Epithelial cell of prostate (primary cell): ENCODE results near the gene MEDAG.

ENCODE experiments used
- DNase-seq: peaks from one replicate; pipeline ENCODE4 v3.0.0-alpha.2; 2011; ENCODE audit warnings: low read depth, low spot score
- H3K27ac ChIP-seq: fragments of 450-650 bp; 2 replicates; pipeline ENCODE4 v1.5.1; 2017; ENCODE audit warnings: mild to moderate bottlenecking

Gene MEDAG

GRCh38 chr13:30872276-30872594, 33.8 kb upstream of the MEDAG start:
- DNase-seq = no peak
- H3K27ac ChIP-seq = no peak overlapping the region

GRCh38 chr13:30872685-30873461, 33.2 kb upstream of the MEDAG start:
- no peak for DNase-seq
- no peak overlapping the region for H3K27ac ChIP-seq

- DNase-seq = no peak
- H3K27ac ChIP-seq = no peak overlapping the region
These were observed 32.6 kb upstream of the MEDAG start for GRCh38 chr13:30873499-30873898.

- DNase-seq = no peak
- no peak overlapping the region for H3K27ac ChIP-seq
These were observed 32.0 kb upstream of the MEDAG start for GRCh38 chr13:30874111-30874510.

GRCh38 chr13:30874561-30874960, 31.5 kb upstream of the MEDAG start:
- no peak overlapping the region for H3K27ac ChIP-seq
- no peak for DNase-seq

GRCh38 chr13:30877335-30877734, 28.7 kb upstream of the MEDAG start:
- DNase-seq = no peak

GRCh38 chr13:30880151-30880855, 25.8 kb upstream of the MEDAG start:
- no peak for DNase-seq
- no peak overlapping the region for H3K27ac ChIP-seq

More at GRCh38 chr13:30877335-30877734, 28.7 kb upstream of the MEDAG start:
- H3K27ac ChIP-seq = no peak overlapping the region

GRCh38 chr13:30880856-30881155, 25.3 kb upstream of the MEDAG start:
- H3K27ac ChIP-seq = no peak overlapping the region
- DNase-seq = no peak

GRCh38 chr13:30881191-30881651, 24.9 kb upstream of the MEDAG start:
- no peak for DNase-seq
- no peak overlapping the region for H3K27ac ChIP-seq

- DNase-seq = no peak
- no peak overlapping the region for H3K27ac ChIP-seq
These were observed 23.8 kb upstream of the MEDAG start for GRCh38 chr13:30882026-30882850.

- H3K27ac ChIP-seq = no peak overlapping the region
- DNase-seq = no peak
These were observed 22.9 kb upstream of the MEDAG start for GRCh38 chr13:30882996-30883766.

GRCh38 chr13:30884543-30884942, 21.5 kb upstream of the MEDAG start:
- H3K27ac ChIP-seq = no peak overlapping the region
- no peak for DNase-seq

- H3K27ac ChIP-seq = no peak overlapping the region
- DNase-seq = no peak
These were observed 16.8 kb upstream of the MEDAG start for GRCh38 chr13:30889196-30889690.

- no peak overlapping the region for H3K27ac ChIP-seq
- DNase-seq = no peak
These were observed 13.1 kb upstream of the MEDAG start for GRCh38 chr13:30892966-30893365.

- no peak overlapping the region for H3K27ac ChIP-seq
These were observed 10.3 kb upstream of the MEDAG start for GRCh38 chr13:30895773-30896172.

GRCh38 chr13:30898070-30898469, 8.0 kb upstream of the MEDAG start:
- H3K27ac ChIP-seq = no peak overlapping the region
- no peak for DNase-seq

More at GRCh38 chr13:30895773-30896172, 10.3 kb upstream of the MEDAG start:
- no peak for DNase-seq

GRCh38 chr13:30898678-30899241, 7.3 kb upstream of the MEDAG start:
- H3K27ac ChIP-seq = no peak overlapping the region
- no peak for DNase-seq

- no peak for DNase-seq
- H3K27ac ChIP-seq = no peak overlapping the region
These were observed 5.6 kb upstream of the MEDAG start for GRCh38 chr13:30900436-30900835.

- DNase-seq = no peak
- no peak overlapping the region for H3K27ac ChIP-seq
These were observed 4.9 kb upstream of the MEDAG start for GRCh38 chr13:30900952-30901749.
